Endometrium (tissue), 2 donors: Measurements from ENCODE around the gene MTIF2.
"Not testable (repeated sequence)": the region's sequence is repeated elsewhere in the genome, so short reads cannot be mapped to it uniquely, and the experiment has no call there.

Source experiments
- FAIRE-seq: peaks from 2 replicates; lab custom pipeline; 2012; peaks lifted over from hg19 to GRCh38; lab: Jason Lieb, UNC
- donor health status: control.
- donor health status: control.

MTIF2 gene

GRCh38 chr2:55268907-55269644 lies at the start of gene MTIF2:
TSS of gene MTIF2 (minus strand) at chr2:55269231. CDS start at chr2:55263858, 5,373 bp downstream.
- peak; percentile 77 for FAIRE-seq

GRCh38 chr2:55314985-55315384 lies 46.0 kb upstream of the MTIF2 start:
- FAIRE-seq: no peak

GRCh38 chr2:55311444-55311870 lies 42.4 kb upstream of the MTIF2 start:
- no peak for FAIRE-seq

GRCh38 chr2:55309446-55309845 lies 40.4 kb upstream of the MTIF2 start:
- peak; percentile 77 for FAIRE-seq

DNA sequence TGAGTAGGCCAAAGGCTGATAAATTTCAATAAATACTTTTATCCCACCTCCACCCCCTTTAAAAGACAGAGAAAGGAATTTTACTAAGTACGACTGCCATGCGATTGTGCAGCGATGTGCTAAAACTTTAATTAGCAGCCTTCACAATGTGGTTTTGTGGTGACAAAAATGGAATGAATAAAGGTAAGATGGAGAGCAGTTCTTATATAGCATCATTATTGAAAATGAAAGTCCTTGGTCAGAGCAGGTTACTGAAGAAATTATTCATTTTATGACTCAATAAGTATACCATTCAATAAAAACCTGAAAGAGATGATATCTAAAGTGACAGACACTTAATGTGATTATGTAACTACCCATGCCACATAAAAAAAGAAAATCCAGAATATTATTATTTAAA lies 33.2 kb upstream of the MTIF2 start:
- no peak for FAIRE-seq

GRCh38 chr2:55301277-55301676 lies 32.2 kb upstream of the MTIF2 start:
- no peak for FAIRE-seq

GRCh38 chr2:55296393-55296792 lies 27.4 kb upstream of the MTIF2 start:
- no peak for FAIRE-seq

GRCh38 chr2:55283083-55283482 lies 14.1 kb upstream of the MTIF2 start:
- FAIRE-seq: no peak

- no peak for FAIRE-seq
Observed at GRCh38 chr2:55282110-55282917, 13.3 kb upstream of the MTIF2 start.

DNA sequence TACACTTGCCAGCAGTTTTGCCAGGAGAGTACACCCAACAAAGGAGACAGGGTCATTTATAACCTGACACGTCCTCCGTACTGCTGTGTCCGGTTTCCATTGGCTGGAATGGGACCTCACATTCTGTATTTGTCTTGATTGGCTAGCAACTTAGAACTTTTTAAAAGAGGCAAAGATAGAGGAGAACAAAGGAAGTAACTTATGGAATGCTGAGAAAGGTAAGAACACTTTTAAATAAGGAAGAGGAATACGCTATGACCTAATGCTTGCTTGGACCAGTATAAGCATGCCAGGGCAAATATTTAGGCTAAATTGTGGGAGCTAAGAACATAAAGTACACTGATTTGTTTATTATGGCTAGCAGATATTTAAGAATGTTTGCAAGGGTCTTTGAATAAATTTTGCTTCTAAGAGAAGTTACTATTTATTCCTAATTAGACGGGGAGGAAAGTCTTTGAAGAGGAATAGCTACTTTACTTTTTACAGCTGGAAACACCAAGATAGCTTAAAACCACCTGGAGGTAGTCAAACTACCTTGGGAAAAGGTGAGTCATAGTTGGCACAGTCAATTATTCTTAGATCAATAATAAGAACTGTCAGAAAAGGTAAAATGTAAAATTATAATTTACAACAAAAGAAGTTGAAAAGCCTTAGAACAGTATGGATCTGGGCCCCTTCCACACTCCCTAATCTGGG lies 12.0 kb upstream of the MTIF2 start:
- FAIRE-seq: not testable (repeated sequence)

DNA sequence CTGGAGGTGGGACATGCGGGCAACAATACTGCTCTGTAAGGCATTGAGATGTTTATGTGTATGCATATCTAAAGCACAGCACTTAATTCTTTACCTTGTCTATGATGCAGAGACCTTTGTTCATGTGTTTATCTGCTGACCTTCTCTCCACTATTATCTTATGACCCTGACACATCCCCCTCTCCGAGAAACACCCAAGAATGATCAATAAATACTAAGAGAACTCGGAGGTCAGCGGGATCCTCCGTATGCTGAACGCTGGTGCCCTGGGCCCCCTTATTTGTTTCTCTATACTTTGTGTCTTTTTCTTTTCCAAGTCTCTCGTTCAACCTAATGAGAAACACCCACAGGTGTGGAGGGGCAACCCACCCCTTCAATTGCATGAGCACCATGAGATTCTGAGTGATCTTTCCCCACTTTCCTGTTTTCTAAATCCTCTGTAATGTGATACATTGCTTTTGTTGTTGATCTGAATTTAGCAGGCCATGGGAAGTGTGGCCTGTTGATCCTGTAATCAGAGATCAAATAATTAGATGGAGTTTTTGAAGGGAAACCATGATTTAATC lies 10.9 kb upstream of the MTIF2 start:
- not testable (repeated sequence) for FAIRE-seq

DNA sequence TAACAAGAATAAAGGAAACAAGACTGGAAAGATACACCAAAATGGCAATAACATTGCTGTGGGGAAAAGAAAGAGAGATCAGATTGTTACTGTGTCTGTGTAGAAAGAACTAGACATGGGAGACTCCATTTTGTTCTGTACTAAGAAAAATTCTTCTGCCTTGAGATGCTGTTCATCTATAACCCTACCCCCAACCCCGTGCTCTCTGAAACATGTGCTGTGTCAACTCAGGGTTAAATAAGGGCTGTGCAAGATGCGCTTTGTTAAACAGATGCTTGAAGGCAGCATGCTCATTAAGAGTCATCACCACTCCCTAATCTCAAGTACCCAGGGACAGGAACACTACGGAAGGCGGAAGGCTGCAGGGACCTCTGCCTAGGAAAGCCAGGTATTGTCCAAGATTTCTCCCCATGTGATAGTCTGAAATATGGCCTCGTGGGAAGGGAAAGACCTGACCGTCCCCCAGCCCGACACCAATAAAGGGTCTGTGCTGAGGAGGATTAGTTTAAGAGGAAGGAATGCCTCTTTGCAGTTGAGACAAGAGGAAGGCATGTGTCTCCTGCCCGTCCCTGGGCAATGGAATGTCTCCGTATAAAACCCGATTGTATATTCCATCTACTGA lies 10.3 kb upstream of the MTIF2 start:
- FAIRE-seq: not testable (repeated sequence)

DNA sequence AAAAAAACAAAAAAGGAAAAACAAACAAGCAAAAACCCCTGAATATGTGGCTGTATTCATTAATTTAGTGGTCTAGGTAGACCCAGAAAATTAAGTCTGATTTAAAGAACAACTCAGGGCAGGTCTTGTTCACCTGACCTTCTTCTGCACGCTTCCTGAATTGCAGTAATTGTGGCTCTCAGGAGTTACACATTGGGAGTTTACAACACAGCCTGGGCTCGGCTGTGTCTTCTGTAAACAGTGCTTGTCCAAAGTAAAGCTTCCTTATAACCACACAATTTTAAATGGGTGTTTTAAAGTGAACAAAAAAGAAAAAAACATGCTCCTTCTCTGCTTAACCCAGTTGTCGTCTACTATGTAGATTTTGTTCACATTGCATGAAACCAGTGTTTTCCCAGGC lies 8.3 kb upstream of the MTIF2 start:
- FAIRE-seq: no peak

DNA sequence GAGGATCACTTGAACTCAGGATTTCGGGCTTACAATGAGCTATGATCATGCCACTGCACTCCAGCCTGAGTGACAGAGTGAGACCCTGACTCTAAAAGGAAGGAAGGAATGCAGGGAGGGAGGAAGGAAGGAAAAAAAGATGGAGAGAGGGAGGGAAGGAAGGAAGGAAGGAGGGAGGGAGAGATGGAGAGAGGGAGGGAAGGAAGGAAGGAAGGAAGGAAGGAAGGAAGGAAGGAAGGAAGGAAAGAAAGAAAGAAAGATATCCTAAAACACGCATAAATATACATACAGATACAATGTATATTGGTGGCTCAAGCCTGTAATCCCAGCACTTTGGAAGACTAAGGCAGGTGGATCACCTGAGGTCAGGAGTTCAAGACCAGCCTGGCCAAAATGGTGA lies 5.3 kb upstream of the MTIF2 start:
- FAIRE-seq: not testable (repeated sequence)

GRCh38 chr2:55269645-55269990 lies 587 bp upstream of the MTIF2 start:
- no peak for FAIRE-seq

DNA sequence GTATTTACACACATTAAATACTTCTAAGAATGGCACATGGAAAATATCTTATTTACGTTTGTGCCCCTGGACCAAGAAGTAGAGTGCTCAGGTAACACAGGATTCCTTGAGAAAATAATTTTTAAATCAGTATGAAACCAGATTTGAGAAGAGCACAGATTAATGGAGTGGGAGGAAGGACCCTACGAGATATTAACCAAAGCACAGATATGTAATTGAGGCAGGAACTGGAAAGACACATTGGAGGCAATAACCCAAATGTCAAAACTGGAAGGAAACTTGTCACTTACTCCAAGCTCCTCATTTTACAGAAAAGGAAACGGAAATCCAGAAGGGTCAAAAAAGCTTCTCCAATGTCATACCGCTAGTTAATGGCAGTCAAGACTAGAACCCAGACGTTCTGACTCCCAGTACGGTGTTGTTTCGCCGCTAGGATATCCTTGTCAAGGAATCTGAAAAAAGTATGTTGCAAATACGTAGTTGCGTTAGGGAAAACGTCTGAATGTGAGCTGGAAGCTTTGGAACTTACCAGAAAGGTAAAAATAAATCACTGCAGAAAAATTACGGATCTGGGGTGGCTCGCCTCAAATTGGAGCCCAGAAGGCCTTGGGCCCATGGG lies 634 bp downstream of the MTIF2 start:
- no peak for FAIRE-seq

DNA sequence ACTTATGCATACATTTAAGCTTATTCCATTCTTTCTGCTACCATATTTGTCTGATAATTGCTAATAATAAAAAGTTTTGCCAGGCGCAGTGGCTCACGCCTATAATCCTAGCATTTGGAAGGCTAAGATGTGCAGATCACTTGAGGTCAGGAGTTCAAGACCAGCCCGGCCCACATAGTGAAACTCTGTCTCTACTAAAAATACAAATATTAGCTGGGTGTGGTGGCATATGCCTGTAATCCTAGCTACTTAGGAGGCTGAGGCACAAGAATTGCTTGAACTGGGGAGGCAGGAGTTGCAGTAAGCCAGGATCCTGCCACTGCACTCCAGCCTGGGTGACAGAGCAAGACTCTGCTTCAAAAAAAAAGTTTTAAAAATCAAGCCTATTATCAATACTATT lies 9.4 kb downstream of the MTIF2 start:
- not testable (repeated sequence) for FAIRE-seq

DNA sequence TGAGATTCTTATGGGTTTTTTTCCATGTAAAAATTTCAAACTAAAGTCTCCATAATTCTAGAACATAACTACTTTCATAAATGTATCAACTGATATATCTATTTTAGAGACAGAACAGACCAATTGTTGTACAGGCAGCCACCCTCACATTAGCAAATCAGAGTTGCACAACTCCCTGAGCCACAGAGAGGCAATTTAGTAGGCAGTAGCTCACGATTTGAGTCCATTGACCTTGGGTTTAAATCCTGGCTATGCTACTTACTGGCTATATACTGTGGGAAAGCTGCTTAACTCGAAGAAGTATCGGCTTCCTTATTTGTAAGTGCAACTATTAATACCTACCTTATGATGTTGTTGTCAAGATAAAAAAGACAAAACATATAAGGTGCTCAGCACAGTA lies 16.2 kb downstream of the MTIF2 start:
- no peak for FAIRE-seq

DNA sequence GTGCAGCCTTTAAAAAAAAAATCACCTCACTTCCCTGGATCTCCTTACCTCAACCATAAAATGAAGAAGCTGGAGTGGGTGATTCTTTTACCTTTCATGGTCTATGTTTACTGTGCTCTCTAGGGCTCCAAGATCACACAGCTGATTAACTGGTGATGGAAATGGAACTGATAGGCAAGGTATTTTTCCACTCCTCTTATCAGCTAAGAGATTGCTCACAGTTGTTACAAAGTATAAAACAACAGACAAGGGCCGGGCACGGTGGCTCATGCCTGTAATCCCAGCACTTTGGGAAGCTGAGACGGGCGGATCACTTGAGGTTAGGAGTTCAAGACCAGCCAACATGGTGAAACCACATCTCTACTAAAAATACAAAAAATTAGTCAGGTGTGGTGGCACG lies 22.0 kb downstream of the MTIF2 start:
- no peak for FAIRE-seq

DNA sequence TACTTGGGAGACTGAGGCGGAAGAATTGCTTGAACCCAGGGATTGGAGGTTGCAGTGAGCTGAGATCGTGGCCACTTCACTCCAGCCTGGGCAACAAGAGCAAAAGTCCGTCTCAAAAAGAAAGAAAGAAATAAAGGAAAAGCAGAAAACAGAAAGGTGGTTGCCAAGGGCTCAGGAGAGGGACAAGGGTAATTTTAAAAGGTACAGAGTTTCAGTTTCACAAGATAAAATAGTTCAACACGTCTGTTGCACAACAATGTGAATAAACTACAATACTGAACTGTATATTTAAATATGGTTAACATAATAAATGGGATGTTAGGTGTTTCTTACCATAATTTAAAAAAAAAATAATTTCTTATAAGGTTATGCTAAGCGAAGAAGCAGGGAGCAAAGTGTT lies 23.6 kb downstream of the MTIF2 start:
- FAIRE-seq: no peak

DNA sequence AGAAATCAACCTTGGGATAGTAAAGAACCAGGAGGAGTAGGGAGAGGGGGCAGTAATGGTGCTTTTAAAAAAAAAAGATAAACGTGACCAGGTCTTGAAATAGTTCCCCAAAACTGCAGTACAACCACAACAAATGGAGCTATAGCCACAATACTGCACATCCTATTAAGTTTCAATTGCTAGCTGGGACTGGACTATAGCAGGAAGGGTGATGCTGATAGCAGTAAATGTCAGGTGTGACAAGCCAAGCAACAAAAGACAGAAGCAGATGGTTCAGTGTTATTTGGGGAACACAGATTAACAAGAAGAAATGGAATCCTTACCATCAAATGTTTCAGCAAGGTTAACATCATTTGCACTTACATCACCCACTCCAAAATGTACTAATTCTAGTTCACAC lies 26.4 kb downstream of the MTIF2 start:
- no peak for FAIRE-seq

- FAIRE-seq: not testable (repeated sequence)
Observed at GRCh38 chr2:55241582-55241981, 27.4 kb downstream of the MTIF2 start.
